GM12873 (cell line): ENCODE measurements around the gene SMG7.

Experiments used
- TF ChIP-seq, protein P1 (sequence below): IDR thresholded peaks from 2 replicates; pipeline ENCODE4 v1.5.1; 2012; ENCODE audit warnings: low read depth, mild to moderate bottlenecking, moderate library complexity, low read length, control low read depth; ENCODE audit not compliant: insufficient read depth; ENCODE audit errors: missing control alignments

SMG7 gene

DNA sequence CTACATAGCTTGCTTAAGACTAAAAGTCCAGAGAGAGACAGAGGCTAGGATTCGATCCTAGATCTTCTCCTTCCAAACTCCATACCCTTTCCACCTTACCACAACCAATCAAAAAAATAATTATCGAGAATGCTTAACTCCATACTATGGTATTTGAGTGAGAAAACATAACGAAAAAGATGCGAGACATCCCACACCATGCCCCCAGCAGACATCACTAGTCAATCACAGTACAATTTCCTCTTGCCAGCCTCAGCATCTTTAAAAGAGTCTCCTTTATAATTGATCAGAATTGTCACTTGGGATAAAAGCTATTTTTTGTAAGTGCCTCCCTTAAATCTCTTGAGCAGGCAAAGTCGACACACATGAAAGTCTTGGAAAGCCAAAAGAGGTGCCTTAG is 117.1 kb downstream of the SMG7 start:
- TF ChIP-seq, protein P1, sequence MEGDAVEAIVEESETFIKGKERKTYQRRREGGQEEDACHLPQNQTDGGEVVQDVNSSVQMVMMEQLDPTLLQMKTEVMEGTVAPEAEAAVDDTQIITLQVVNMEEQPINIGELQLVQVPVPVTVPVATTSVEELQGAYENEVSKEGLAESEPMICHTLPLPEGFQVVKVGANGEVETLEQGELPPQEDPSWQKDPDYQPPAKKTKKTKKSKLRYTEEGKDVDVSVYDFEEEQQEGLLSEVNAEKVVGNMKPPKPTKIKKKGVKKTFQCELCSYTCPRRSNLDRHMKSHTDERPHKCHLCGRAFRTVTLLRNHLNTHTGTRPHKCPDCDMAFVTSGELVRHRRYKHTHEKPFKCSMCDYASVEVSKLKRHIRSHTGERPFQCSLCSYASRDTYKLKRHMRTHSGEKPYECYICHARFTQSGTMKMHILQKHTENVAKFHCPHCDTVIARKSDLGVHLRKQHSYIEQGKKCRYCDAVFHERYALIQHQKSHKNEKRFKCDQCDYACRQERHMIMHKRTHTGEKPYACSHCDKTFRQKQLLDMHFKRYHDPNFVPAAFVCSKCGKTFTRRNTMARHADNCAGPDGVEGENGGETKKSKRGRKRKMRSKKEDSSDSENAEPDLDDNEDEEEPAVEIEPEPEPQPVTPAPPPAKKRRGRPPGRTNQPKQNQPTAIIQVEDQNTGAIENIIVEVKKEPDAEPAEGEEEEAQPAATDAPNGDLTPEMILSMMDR = no peak

DNA sequence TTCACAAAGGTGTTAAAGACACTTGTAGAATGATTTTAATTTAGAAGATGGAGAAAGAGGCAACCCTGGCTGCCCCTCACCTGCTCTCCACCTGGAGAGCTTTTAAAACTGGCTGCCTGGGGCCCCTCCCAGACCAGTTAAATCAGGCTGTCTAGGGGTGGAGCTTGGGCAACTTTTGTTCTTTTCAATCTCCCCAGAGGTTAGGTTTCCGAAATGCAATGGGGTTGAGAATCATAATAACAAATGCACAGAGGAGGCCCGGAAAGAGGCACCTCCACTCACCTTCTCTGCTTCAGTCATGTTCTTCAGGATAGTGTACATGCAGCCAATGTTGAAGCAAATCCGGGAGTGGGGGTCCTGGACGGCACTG is 117.6 kb downstream of the SMG7 start:
- TF ChIP-seq, protein P1 = no peak

DNA sequence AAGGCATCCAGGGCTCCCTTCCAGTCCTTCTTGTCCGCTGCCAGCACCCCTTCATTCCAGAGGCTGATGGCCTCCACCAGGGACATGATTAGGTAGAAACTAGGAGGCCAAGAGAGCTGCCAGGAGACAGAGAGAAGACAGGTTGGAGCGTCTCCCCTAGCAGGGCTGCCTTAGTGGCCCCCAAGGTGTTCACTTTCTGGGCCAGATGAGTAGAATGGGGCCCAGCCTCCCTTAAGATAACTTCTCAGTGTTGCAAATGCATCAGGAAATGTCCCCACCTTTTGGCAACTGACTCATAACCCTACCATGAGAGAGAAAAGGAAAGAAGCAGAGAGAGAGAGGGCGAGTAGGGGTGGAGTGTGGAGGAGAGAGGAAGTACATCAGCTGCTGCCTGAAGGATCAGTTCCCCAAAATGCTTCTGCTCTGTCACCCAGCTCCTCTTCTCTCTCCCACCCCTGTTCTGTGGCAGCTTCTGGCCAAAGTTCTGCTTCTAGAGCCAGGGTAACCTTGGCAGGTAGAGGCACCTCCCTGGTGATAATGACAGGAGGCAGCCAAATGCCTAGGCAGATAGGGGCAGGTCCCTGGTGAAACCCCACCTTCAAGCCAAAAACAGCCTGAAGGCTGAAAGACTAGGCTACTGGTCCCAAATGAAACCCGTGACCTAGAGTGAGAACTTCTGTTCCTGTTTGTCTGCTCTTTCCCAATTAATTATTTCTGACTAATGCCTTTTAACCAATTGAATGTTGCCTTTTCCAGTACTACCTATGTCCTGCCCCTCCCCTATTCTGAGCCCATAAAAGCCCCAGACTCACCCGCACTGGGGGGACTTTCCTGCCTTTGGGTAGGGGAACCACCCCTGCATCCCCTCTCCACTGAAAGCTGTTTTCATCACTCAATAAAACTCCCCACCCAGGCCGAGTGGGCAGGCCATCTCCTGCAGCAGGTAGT is 118.2 kb downstream of the SMG7 start, which contains the start of gene NCF2:
Gene NCF2 (minus strand): TSS at position 216 of the 948 bp plus-strand sequence. CDS start 130 bp downstream, at position 86.
- TF ChIP-seq, protein P1 = no peak

DNA sequence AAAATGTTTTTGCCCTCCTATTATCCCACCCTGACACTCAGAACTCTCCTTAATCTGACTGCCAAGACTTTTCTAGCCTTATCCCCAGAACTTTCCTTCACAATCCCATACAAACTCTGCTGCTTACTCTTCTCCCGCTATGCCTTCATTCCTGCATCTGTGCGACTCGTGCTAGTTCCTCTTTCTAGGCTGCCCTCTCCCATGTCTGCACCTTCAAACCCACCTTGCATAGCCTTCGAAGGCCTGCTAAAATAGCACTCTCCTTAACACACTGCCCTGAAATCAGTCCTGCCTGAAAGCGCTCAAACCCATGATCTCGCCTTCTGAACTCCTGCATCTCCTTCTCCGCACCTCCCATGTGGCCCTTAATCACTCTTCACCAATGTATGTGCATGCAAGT is 120.4 kb downstream of the SMG7 start:
- TF ChIP-seq, protein P1 = no peak

DNA sequence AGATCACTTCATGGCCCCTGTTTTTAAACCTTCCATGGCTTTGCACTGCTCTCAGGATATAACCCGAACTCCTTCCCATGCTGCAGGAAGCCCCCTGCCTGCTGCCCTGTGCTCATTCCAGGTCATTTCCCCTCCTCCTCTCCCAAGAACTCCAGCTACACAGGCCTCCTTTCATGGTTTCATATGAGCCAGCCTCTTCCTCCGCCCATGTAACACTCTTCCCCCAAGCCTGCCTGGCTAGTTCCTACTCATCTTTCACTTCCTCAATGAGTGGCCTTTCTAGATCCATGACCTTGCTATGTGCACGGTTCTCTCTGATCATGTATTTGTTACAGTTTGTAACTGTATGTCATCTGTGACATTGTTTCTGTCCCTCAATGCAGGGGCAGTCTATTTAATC is 121.1 kb downstream of the SMG7 start:
- TF ChIP-seq, protein P1 = no peak

DNA sequence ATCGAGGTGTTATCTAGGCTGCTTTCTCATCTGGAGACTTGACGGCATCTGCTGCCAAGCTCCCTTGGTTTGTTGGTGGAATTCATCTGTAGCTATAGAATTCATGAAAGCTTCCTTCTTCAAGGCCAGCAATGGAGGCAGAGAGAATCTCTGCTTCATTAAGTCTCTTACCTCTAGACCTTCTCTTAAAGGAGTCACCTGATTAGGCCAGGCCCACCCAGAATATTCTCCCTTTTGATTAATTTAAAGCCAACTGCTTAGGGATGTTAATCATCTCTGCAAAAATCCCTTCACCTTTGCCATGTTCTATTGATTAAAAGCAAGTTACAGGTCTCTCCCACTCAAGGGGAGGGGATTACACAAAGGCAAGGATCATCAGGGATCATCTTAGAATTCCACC is 123.2 kb downstream of the SMG7 start:
- TF ChIP-seq, protein P1 = no peak

DNA sequence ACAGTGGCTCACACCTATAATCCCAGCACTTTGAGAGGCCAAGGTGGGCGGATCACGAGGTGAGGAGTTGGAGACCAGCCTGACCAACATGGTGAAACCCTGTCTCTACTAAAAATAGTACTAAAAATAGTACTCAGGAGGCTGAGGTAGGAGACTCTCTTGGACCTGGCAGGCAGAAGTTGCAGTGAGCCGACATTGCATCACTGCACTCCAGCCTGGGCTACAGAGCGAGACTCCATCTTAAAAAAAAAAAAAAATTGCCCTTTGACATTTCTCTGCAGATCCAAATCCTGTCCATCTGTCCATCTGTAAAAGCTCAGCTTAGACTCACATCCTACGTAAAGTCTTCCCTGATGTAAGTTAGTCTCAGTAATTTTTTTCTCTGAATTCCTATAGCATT is 124.2 kb downstream of the SMG7 start:
- TF ChIP-seq, protein P1 = no peak
